GM21825 (cell line): ENCODE results near the gene CABP4.

Experiments
- ATAC-seq: cut with Tn5 transposase; IDR thresholded peaks from one replicate; pipeline ENCODE4 v1.9.1; 2021; ENCODE audit warnings: mild to moderate bottlenecking, moderate library complexity; ENCODE audit not compliant: unreplicated experiment

CABP4 gene

GRCh38 chr11:67435031-67435726, 20.0 kb upstream of the CABP4 start:
- ATAC-seq = no peak

- ATAC-seq = no peak
Observed at GRCh38 chr11:67435727-67436458, 19.3 kb upstream of the CABP4 start.

GRCh38 chr11:67436459-67437081, 18.6 kb upstream of the CABP4 start:
- ATAC-seq = no peak

GRCh38 chr11:67437082-67437808, 17.9 kb upstream of the CABP4 start, which contains the start of gene PTPRCAP:
Gene PTPRCAP, minus strand, starts transcription at chr11:67437682. Its CDS starts 63 bp downstream, at chr11:67437619.
- no peak for ATAC-seq

GRCh38 chr11:67437809-67438157, 17.4 kb upstream of the CABP4 start:
- ATAC-seq = no peak

GRCh38 chr11:67438158-67438902, 16.8 kb upstream of the CABP4 start:
- no peak for ATAC-seq

GRCh38 chr11:67439321-67440228, 15.6 kb upstream of the CABP4 start:
- no peak for ATAC-seq

- no peak for ATAC-seq
Observed at GRCh38 chr11:67440229-67441097, 14.7 kb upstream of the CABP4 start.

- no peak for ATAC-seq
Observed at GRCh38 chr11:67441098-67441563, 14.0 kb upstream of the CABP4 start.

GRCh38 chr11:67441731-67442351, 13.3 kb upstream of the CABP4 start:
- no peak for ATAC-seq

- ATAC-seq = no peak
Observed at GRCh38 chr11:67442504-67443404, 12.4 kb upstream of the CABP4 start.

- ATAC-seq = no peak
Observed at GRCh38 chr11:67445515-67445914, 9.6 kb upstream of the CABP4 start.

GRCh38 chr11:67448220-67448609, 6.9 kb upstream of the CABP4 start:
- no peak for ATAC-seq

GRCh38 chr11:67449116-67449844, 5.9 kb upstream of the CABP4 start:
- ATAC-seq = no peak

- ATAC-seq = no peak
Observed at GRCh38 chr11:67450796-67451657, 4.1 kb upstream of the CABP4 start.

- ATAC-seq = no peak
Observed at GRCh38 chr11:67451658-67451976, 3.5 kb upstream of the CABP4 start.
